ENCODE measurements around the gene ANO1. TPM values are rescaled to one million over a fixed set of nuclear protein-coding genes. Genes with fewer than 3 reads are reported as not detected.

The ANO1 gene
- total and polyA plus RNA-seq, 2 of the 8 experiments (the other 6 are each of a cell fraction or from before 2014, with no cell fraction given): 4.7 to 5.0 TPM

DNA sequence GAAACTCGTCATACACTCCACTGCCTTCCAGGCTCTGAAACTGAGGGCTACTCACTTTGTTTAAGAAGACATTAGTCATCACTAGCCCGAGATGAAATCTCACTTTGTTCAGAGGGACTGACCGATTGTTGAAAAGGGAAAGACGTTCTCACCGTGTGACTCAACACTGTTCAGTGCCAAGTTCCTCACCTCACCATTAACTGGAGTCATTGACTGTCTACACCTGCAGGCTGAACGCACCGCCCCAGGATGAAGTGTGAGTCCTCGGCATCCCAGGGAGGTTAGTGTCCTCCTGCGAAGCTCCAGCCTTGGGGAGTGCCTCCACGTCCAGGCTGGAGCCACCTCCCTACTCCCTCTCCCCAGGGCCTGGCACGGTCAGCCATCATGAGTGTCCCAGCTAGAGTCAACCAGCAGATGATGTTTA is 155.4 kb downstream of the ANO1 start:
- no peaks in the 10 kb centered on the region for H3K36me3 ChIP-seq (ENCODE audit: control insufficient read depth in 2 of 4, insufficient read depth in 4 of 4, low read length in 3 of 4)
- no peak overlapping the region for H3K9ac ChIP-seq (replicated peaks in 1 of 4; ENCODE audit: extremely low read depth in 1 of 4, low read depth in 3 of 4, low read length in 3 of 4)
- ChIA-PET CTCF (ENCODE audit: partially characterized antibody) (no interaction called here), POLR2A (ENCODE audit: partially characterized antibody) (no interaction called here)
- no peaks in the 10 kb centered on the region for H3K27me3 ChIP-seq (replicated peaks in 1 of 4; ENCODE audit: control insufficient read depth in 3 of 4, extremely low read depth in 1 of 4, insufficient read depth in 3 of 4, low read length in 3 of 4)
- no peaks in the 10 kb centered on the region; a peak in 1 of 7 replicates for H3K4me1 ChIP-seq (replicated peaks in 1 of 4; ENCODE audit: control insufficient read depth in 3 of 4, insufficient read depth in 4 of 4, low read length in 3 of 4)
- H4K8ac ChIP-seq (ENCODE audit: extremely low read depth, insufficient read depth, low read length): no peak overlapping the region
- 90% methylated on average over 11 of the region's 11 CpGs; no CpG with 5 or more reads in 1 of the 2 experiments for WGBS, 2 experiments (ENCODE audit: extremely low coverage in 1 of 2, insufficient coverage in 1 of 2, insufficient read length in 1 of 2, insufficient replicate concordance in 2 of 2, low coverage in 1 of 2, low lambda C conversion rate in 2 of 2, missing lambda C conversion rate in 1 of 2)
- DNase-seq (ENCODE audit: low read depth in 1 of 2, low spot score in 2 of 2): no peak
- H3K79me1 ChIP-seq (ENCODE audit: low read depth, low read length): no peaks in the 10 kb centered on the region; the same call in 1 of the 2 replicates
- no peak overlapping the region for H2AFZ ChIP-seq (ENCODE audit: low read length)
- H3K9me3 ChIP-seq (ENCODE audit: insufficient read depth in 2 of 2, low read depth in 1 of 2, low read length in 1 of 2): no peaks in the 10 kb centered on the region
- H3K56ac ChIP-seq (replicated peaks; ENCODE audit: insufficient read length, low read depth, low read length): no peak overlapping the region
- H3K23ac ChIP-seq (ENCODE audit: insufficient read length): no peak overlapping the region
- H4K20me1 ChIP-seq (replicated peaks in 1 of 2; ENCODE audit: control insufficient read depth in 1 of 2, insufficient read depth in 2 of 2, low read length in 2 of 2): no peaks in the 10 kb centered on the region
- H2BK12ac ChIP-seq (ENCODE audit: low read depth, low read length): no peak overlapping the region; the same call in 1 of the 2 replicates
- no peak overlapping the region for H3K4me3 ChIP-seq (ENCODE audit: extremely low read depth in 1 of 4, insufficient read depth in 2 of 4, low read depth in 3 of 4, low read length in 4 of 4)
- no peak overlapping the region for H3K14ac ChIP-seq (ENCODE audit: insufficient read length)
- H3K79me2 ChIP-seq (ENCODE audit: control insufficient read depth in 1 of 2, insufficient read depth in 2 of 2, low read length in 2 of 2): no peaks in the 10 kb centered on the region
- no peak overlapping the region for H3K27ac ChIP-seq (ENCODE audit: low read depth, low read length)
- H3K23me2 ChIP-seq (ENCODE audit: low read depth, low read length): no peaks in the 10 kb centered on the region
- no peak overlapping the region for H3K4me2 ChIP-seq (ENCODE audit: insufficient read depth in 1 of 2, low read depth in 2 of 2, low read length in 2 of 2)
- H2BK15ac ChIP-seq (ENCODE audit: low read length): no peak overlapping the region
- no peak overlapping the region for H2BK5ac ChIP-seq (ENCODE audit: low read depth, low read length)
- no peak overlapping the region for H4K5ac ChIP-seq (ENCODE audit: insufficient read length, low read depth, low read length)
- H2BK120ac ChIP-seq (replicated peaks; ENCODE audit: low read depth, low read length): no peak overlapping the region
- H4K91ac ChIP-seq (replicated peaks; ENCODE audit: insufficient read length, low read length): no peak overlapping the region
- no peak overlapping the region for H2AK5ac ChIP-seq (ENCODE audit: low read depth, low read length)
- FAIRE-seq: no peak
- H2BK20ac ChIP-seq (ENCODE audit: low read length): no peak overlapping the region
- no peak overlapping the region for H3K4ac ChIP-seq (replicated peaks; ENCODE audit: insufficient read length, low read depth, low read length)
- H3K18ac ChIP-seq (ENCODE audit: extremely low read depth, low read length): no peak overlapping the region
- TF ChIP-seq TAF7 (optimal IDR thresholded peaks at IDR 0.05; ENCODE audit: borderline replicate concordance, low read depth, low read length) (no peak), SAP30 (IDR thresholded peaks at IDR 0.05; ENCODE audit: insufficient read depth, insufficient replicate concordance, low read length) (no peak), KDM1A (IDR thresholded peaks at IDR 0.05; ENCODE audit: borderline replicate concordance, low read length) (no peak), ASH2L (IDR thresholded peaks at IDR 0.05; ENCODE audit: low read length) (no peak), ATF3 (IDR thresholded peaks at IDR 0.05; ENCODE audit: insufficient read depth, low read depth, low read length) (no peak), CREB1 (IDR thresholded peaks at IDR 0.05) (no peak), RAD21 (IDR thresholded peaks at IDR 0.05 in 1 of 2, conservative IDR thresholded peaks at IDR 0.05 in 1 of 2; ENCODE audit: low read depth in 2 of 2, low read length in 2 of 2) (no peak), ZNF274 (IDR thresholded peaks at IDR 0.05; ENCODE audit: borderline replicate concordance, extremely low read depth, low read length) (no peak), GTF2F1 (IDR thresholded peaks at IDR 0.05; ENCODE audit: borderline replicate concordance, low read depth, low read length) (no peak), TAF1 (IDR thresholded peaks at IDR 0.05; ENCODE audit: low read depth, low read length) (no peak), PHF8 (conservative IDR thresholded peaks at IDR 0.05; ENCODE audit: low read depth, low read length) (no peak), HDAC6 (IDR thresholded peaks at IDR 0.05; ENCODE audit: low read depth, low read length) (no peak), MAFK (IDR thresholded peaks at IDR 0.05; ENCODE audit: low read depth, low read length) (no peak), EGR1 (IDR thresholded peaks at IDR 0.05; ENCODE audit: borderline replicate concordance, low read depth, low read length) (no peak)
